ENCODE measurements around the gene MMAA. TPM values are rescaled to one million over a fixed set of nuclear protein-coding genes. Genes with fewer than 3 reads are reported as not detected.
"Not testable (repeated sequence)": the region's sequence is repeated elsewhere in the genome, so short reads cannot be mapped to it uniquely, and the experiment has no call there.

MMAA gene
- total RNA-seq, 2 experiments from 2014 or later: 12.8 to 13.4 TPM

GRCh38 chr4:145665773-145666172 is 46.6 kb downstream of the MMAA start:
- Mint-ChIP-seq H3K27ac (no peak overlapping the region), H3K36me3 (peaks cover 14% of the 10 kb centered on the region), H3K4me3 (no peak overlapping the region), H3K4me1 (no peaks in the 10 kb centered on the region), H3K9me3 (peaks cover 29% of the 10 kb centered on the region), H3K27me3 (no peaks in the 10 kb centered on the region)
- DNase-seq: no peak

- DNase-seq: no peak
- peaks cover 3% of the 10 kb centered on the region for H3K36me3 Mint-ChIP-seq
- H3K27me3 Mint-ChIP-seq: no peaks in the 10 kb centered on the region
- H3K27ac Mint-ChIP-seq: no peak overlapping the region
- H3K4me1 Mint-ChIP-seq: no peaks in the 10 kb centered on the region
- no peak overlapping the region for H3K4me3 Mint-ChIP-seq
- H3K9me3 Mint-ChIP-seq: peaks cover 11% of the 10 kb centered on the region
These were observed 51.2 kb downstream of the MMAA start for GRCh38 chr4:145670422-145670821.

- DNase-seq: no peak
- Mint-ChIP-seq H3K36me3 (no peaks in the 10 kb centered on the region), H3K27ac (no peak overlapping the region), H3K9me3 (peaks cover 7% of the 10 kb centered on the region), H3K27me3 (peaks cover 10% of the 10 kb centered on the region), H3K4me3 (no peak overlapping the region), H3K4me1 (no peaks in the 10 kb centered on the region)
These were observed 60.3 kb downstream of the MMAA start for GRCh38 chr4:145679520-145679919.

GRCh38 chr4:145679991-145680455 is 60.8 kb downstream of the MMAA start, which contains the start of gene C4orf51:
Gene C4orf51 (plus strand): TSS chr4:145680146. CDS start chr4:145680204, 58 bp downstream.
- Mint-ChIP-seq H3K4me3 (no peak within 1 kb of the TSS), H3K9me3 (peaks cover 7% of the 10 kb centered on the region), H3K27ac (no peak within 1 kb of the TSS), H3K36me3 (no peaks in the 10 kb centered on the region), H3K4me1 (no peaks in the 10 kb centered on the region), H3K27me3 (peaks cover 10% of the 10 kb centered on the region)
- no peak for DNase-seq

- Mint-ChIP-seq H3K36me3 (no peaks in the 10 kb centered on the region), H3K27ac (no peak overlapping the region), H3K9me3 (peaks cover 7% of the 10 kb centered on the region), H3K4me1 (no peaks in the 10 kb centered on the region), H3K27me3 (peaks cover 10% of the 10 kb centered on the region), H3K4me3 (no peak overlapping the region)
- DNase-seq: no peak
These were observed 61.7 kb downstream of the MMAA start for GRCh38 chr4:145680902-145681301.

- Mint-ChIP-seq H3K4me1 (no peaks in the 10 kb centered on the region), H3K9me3 (peaks cover 7% of the 10 kb centered on the region), H3K27me3 (peaks cover 10% of the 10 kb centered on the region), H3K36me3 (no peaks in the 10 kb centered on the region), H3K4me3 (no peak overlapping the region), H3K27ac (no peak overlapping the region)
- DNase-seq: no peak
These were observed 62.3 kb downstream of the MMAA start for GRCh38 chr4:145681518-145681917.

- H3K9me3 Mint-ChIP-seq: peaks cover 7% of the 10 kb centered on the region
- DNase-seq: no peak
- no peaks in the 10 kb centered on the region for H3K36me3 Mint-ChIP-seq
- no peak overlapping the region for H3K4me3 Mint-ChIP-seq
- no peak overlapping the region for H3K27ac Mint-ChIP-seq
- H3K27me3 Mint-ChIP-seq: peaks cover 10% of the 10 kb centered on the region
- H3K4me1 Mint-ChIP-seq: no peaks in the 10 kb centered on the region
These were observed 62.8 kb downstream of the MMAA start for GRCh38 chr4:145681956-145682355.

GRCh38 chr4:145686991-145687390 is 67.8 kb downstream of the MMAA start:
- Mint-ChIP-seq H3K36me3 (no peaks in the 10 kb centered on the region), H3K27me3 (no peaks in the 10 kb centered on the region), H3K9me3 (no peaks in the 10 kb centered on the region)

GRCh38 chr4:145690610-145691009 is 71.4 kb downstream of the MMAA start:
- Mint-ChIP-seq H3K27me3 (no peaks in the 10 kb centered on the region), H3K27ac (no peak overlapping the region), H3K9me3 (peaks cover 3% of the 10 kb centered on the region), H3K4me1 (no peaks in the 10 kb centered on the region), H3K4me3 (no peak overlapping the region), H3K36me3 (no peaks in the 10 kb centered on the region)
- no peak for DNase-seq

More at GRCh38 chr4:145686991-145687390, 67.8 kb downstream of the MMAA start:
- H3K4me1 Mint-ChIP-seq: no peaks in the 10 kb centered on the region
- H3K4me3 Mint-ChIP-seq: no peak overlapping the region
- no peak for DNase-seq
- H3K27ac Mint-ChIP-seq: no peak overlapping the region

- not testable (repeated sequence) for H3K27ac Mint-ChIP-seq, H3K36me3 Mint-ChIP-seq, H3K4me1 Mint-ChIP-seq, H3K4me3 Mint-ChIP-seq, H3K9me3 Mint-ChIP-seq, H3K27me3 Mint-ChIP-seq, DNase-seq
These were observed 72.2 kb downstream of the MMAA start for GRCh38 chr4:145691416-145691815.

- no peak overlapping the region for H3K4me3 Mint-ChIP-seq
- DNase-seq: no peak
- peaks cover 3% of the 10 kb centered on the region for H3K9me3 Mint-ChIP-seq
- no peaks in the 10 kb centered on the region for H3K36me3 Mint-ChIP-seq
- no peaks in the 10 kb centered on the region for H3K27me3 Mint-ChIP-seq
- H3K27ac Mint-ChIP-seq: no peak overlapping the region
- no peaks in the 10 kb centered on the region for H3K4me1 Mint-ChIP-seq
These were observed 75.7 kb downstream of the MMAA start for GRCh38 chr4:145694929-145695328.

GRCh38 chr4:145697332-145697731 is 78.1 kb downstream of the MMAA start:
- Mint-ChIP-seq H3K9me3 (peaks cover 3% of the 10 kb centered on the region), H3K4me1 (no peaks in the 10 kb centered on the region), H3K36me3 (no peaks in the 10 kb centered on the region)

GRCh38 chr4:145698507-145698906 is 79.3 kb downstream of the MMAA start:
- Mint-ChIP-seq H3K4me1 (no peaks in the 10 kb centered on the region), H3K27ac (no peak overlapping the region), H3K9me3 (peaks cover 3% of the 10 kb centered on the region), H3K4me3 (no peak overlapping the region), H3K27me3 (peaks cover 8% of the 10 kb centered on the region), H3K36me3 (no peaks in the 10 kb centered on the region)
- DNase-seq: no peak

More at GRCh38 chr4:145697332-145697731, 78.1 kb downstream of the MMAA start:
- no peak overlapping the region for H3K4me3 Mint-ChIP-seq
- no peak overlapping the region for H3K27ac Mint-ChIP-seq
- no peak for DNase-seq
- peaks cover 8% of the 10 kb centered on the region for H3K27me3 Mint-ChIP-seq

- no peak overlapping the region for H3K27ac Mint-ChIP-seq
- no peak overlapping the region for H3K4me3 Mint-ChIP-seq
- H3K36me3 Mint-ChIP-seq: no peaks in the 10 kb centered on the region
- peaks cover 8% of the 10 kb centered on the region for H3K27me3 Mint-ChIP-seq
- DNase-seq: no peak
- no peaks in the 10 kb centered on the region for H3K9me3 Mint-ChIP-seq
- peaks cover 3% of the 10 kb centered on the region for H3K4me1 Mint-ChIP-seq
These were observed 84.8 kb downstream of the MMAA start for GRCh38 chr4:145703850-145704497.

GRCh38 chr4:145709336-145709735 is 90.2 kb downstream of the MMAA start:
- Mint-ChIP-seq H3K4me1 (peaks cover 9% of the 10 kb centered on the region), H3K27ac (no peak overlapping the region), H3K9me3 (peaks cover 22% of the 10 kb centered on the region), H3K36me3 (peaks cover 7% of the 10 kb centered on the region), H3K27me3 (no peaks in the 10 kb centered on the region), H3K4me3 (no peak overlapping the region)
- no peak for DNase-seq

All from activated naive CD8-positive, alpha-beta T cell treated with anti-CD3 and anti-CD28 coated beads for 36 hours (primary cell).